ENCODE results near the gene CLTA.

GRCh38 chr9:36245906-36246305 is 55.2 kb downstream of the CLTA start:
- TF ChIP-seq MYC (IDR thresholded peaks at IDR 0.05; ENCODE audit: insufficient read depth, insufficient read length, insufficient replicate concordance, low read length, severe bottlenecking) (no peak), USF2 (IDR thresholded peaks at IDR 0.05; ENCODE audit: borderline replicate concordance, low read depth, low read length) (no peak), CTCF (IDR thresholded peaks at IDR 0.05 in 2 of 3, conservative IDR thresholded peaks at IDR 0.05 in 1 of 3; ENCODE audit: control insufficient read depth in 2 of 3, extremely low read depth in 1 of 3, insufficient read depth in 1 of 3, low read depth in 3 of 3, low read length in 3 of 3) (no peak), POLR2A (IDR thresholded peaks at IDR 0.05; ENCODE audit: low read depth, low read length) (no peak), EP300 (IDR thresholded peaks at IDR 0.05; ENCODE audit: borderline replicate concordance in 1 of 2, control insufficient read depth in 1 of 2, low read depth in 2 of 2, low read length in 2 of 2) (no peak), EZH2 (IDR thresholded peaks at IDR 0.05; ENCODE audit: borderline replicate concordance, control insufficient read depth, low read depth, low read length) (no peak), ATF7 (IDR thresholded peaks at IDR 0.05; ENCODE audit: low read depth) (no peak), PML (IDR thresholded peaks at IDR 0.05; ENCODE audit: low read length) (no peak), SIN3A (IDR thresholded peaks at IDR 0.05; ENCODE audit: low read depth, low read length) (no peak), GABPA (IDR thresholded peaks at IDR 0.05; ENCODE audit: low read depth) (no peak)
